Transverse colon (tissue), 4 donors: ENCODE results near the gene MAN1C1. TPM values are rescaled to one million over a fixed set of nuclear protein-coding genes. Genes with fewer than 3 reads are reported as not detected.
"Not testable (repeated sequence)": the region's sequence is repeated elsewhere in the genome, so short reads cannot be mapped to it uniquely, and the experiment has no call there.

Experiments used
- DNase-seq: peaks from one replicate; pipeline ENCODE4 v3.0.0-alpha.2; 2019
- H3K27ac ChIP-seq, 4 donors: fragments of 200-600 bp; sonication (generic); 2 replicates each; pipeline ENCODE4 v1.5.1; 2016 to 2018; ENCODE audit warnings: inconsistent platforms in 4 of 4
- H3K27me3 ChIP-seq: fragments of 200-600 bp; sonication (generic); 2 replicates; pipeline ENCODE4 v1.5.1; 2017; ENCODE audit warnings: inconsistent platforms
- H3K36me3 ChIP-seq, 4 donors: fragments of 200-600 bp; sonication (generic); 2 replicates each; pipeline ENCODE4 v1.5.1; 2017 to 2019; ENCODE audit warnings: inconsistent platforms in 4 of 4
- H3K4me1 ChIP-seq, 4 donors: fragments of 200-600 bp; sonication (generic); 2 replicates each; pipeline ENCODE4 v1.5.1; 2017 to 2020; ENCODE audit warnings: inconsistent platforms in 4 of 4
- H3K4me3 ChIP-seq, 4 donors: fragments of 200-600 bp; sonication (generic); 1 replicate in 1 of 4; 2 replicates in 3 of 4; pipeline versions ENCODE4 v1.5.1 to v1.6.1; 2017 to 2019; ENCODE audit warnings: inconsistent platforms in 4 of 4
- H3K9me3 ChIP-seq, 2 donors: fragments of 200-600 bp; sonication (generic); 2 replicates each; pipeline ENCODE4 v1.5.1; 2017 to 2019; ENCODE audit warnings: inconsistent platforms in 2 of 2
- CTCF ChIP-seq, 5 experiments: fragments of 200-600 bp in 3 of 5; fragments of 450-650 bp in 2 of 5; sonication (generic) in 3 of 5; IDR thresholded peaks; 1 replicate in 2 of 5; 2 replicates in 3 of 5; pipeline ENCODE4 v1.5.1; 2016 to 2017; ENCODE audit warnings: antibody characterized with exemption in 5 of 5, inconsistent platforms in 3 of 5, mild to moderate bottlenecking in 2 of 5, moderate library complexity in 1 of 5
- EP300 ChIP-seq: sonication (generic); formaldehyde crosslinking; IDR thresholded peaks from one replicate; pipeline ENCODE4 v1.6.1; 2017; ENCODE audit warnings: antibody characterized with exemption, low read depth
- POLR2A ChIP-seq: fragments of 450-650 bp; IDR thresholded peaks from one replicate; pipeline ENCODE4 v1.6.1; 2016; ENCODE audit warnings: antibody characterized with exemption, mild to moderate bottlenecking, moderate library complexity
- POLR2AphosphoS5 ChIP-seq, 3 donors: sonication (generic); formaldehyde crosslinking; IDR thresholded peaks; one replicate each; pipeline ENCODE4 v1.6.1; 2016; ENCODE audit warnings: antibody characterized with exemption in 3 of 3
- whole genome bisulfite sequencing, 2 donors: methylation state at CpG; one replicate each; pipeline ENCODE4 v1.1.5; 2018; ENCODE audit warnings: low coverage in 1 of 2; 5-methylcytosine and 5-hydroxymethylcytosine counted together
- in situ Hi-C, 4 donors: fragments of 200-750 bp; cut with MboI; loops; one replicate each; pipeline versions ENCODE4 v1.15.0 to v1.15.1; 2017; ENCODE audit warnings: low sequenced_read_pairs in 3 of 4, low pct_ligation_motif_present in 1 of 4, low pct_unique_long_range_greater_than_20kb in 1 of 4
- intact Hi-C: fragments of 100-400 bp; cut with DNase I; formaldehyde crosslinking; loops from one replicate; pipeline ENCODE4 v1.15.1; 2023; ENCODE audit warnings: low total_unique reads
- total RNA-seq, 4 donors: library from RNA; depleted of rRNA; stranded (reverse); fragments of >200 nt; gene quantifications; one replicate each; pipeline ENCODE4 v1.1.0, GENCODE V29; 2016

Gene MAN1C1
- total RNA-seq, 4 donors from 2014 or later = 2.4 to 6.8 (median 4.3) TPM

- intact Hi-C loops (no loop called here), in situ Hi-C loops (no loop called here)
- no peaks in the 10 kb centered on the region for H3K36me3 ChIP-seq
- H3K27me3 ChIP-seq = no peaks in the 10 kb centered on the region
- H3K27ac ChIP-seq = no peak overlapping the region
- H3K4me1 ChIP-seq = peaks cover 0 to 27% (median 7%) of the 10 kb centered on the region in 4 donors
- no peak overlapping the region for H3K4me3 ChIP-seq
- no peak for DNase-seq
- no peaks in the 10 kb centered on the region for H3K9me3 ChIP-seq
- 70 to 75% methylated on average over 2 of the region's 2 CpGs for WGBS, 2 donors
- no peak for TF ChIP-seq POLR2AphosphoS5 (IDR thresholded peaks at IDR 0.05)
- TF ChIP-seq POLR2A = no peak
- no peak for TF ChIP-seq EP300
- TF ChIP-seq CTCF (IDR thresholded peaks at IDR 0.05) = no peak
Observed at GRCh38 chr1:25662061-25662460, 45.5 kb downstream of the MAN1C1 start.

- H3K9me3 ChIP-seq, H3K27me3 ChIP-seq, H3K4me3 ChIP-seq, H3K36me3 ChIP-seq, DNase-seq, H3K27ac ChIP-seq, intact Hi-C loops, in situ Hi-C loops: not testable (repeated sequence)
- H3K4me1 ChIP-seq = peaks cover 4 to 33% (median 11%) of the 10 kb centered on the region in 4 donors
- 93 to 100% methylated on average over 2 of the region's 2 CpGs for WGBS, 2 donors
Observed at GRCh38 chr1:25662959-25663358, 46.4 kb downstream of the MAN1C1 start.

GRCh38 chr1:25664357-25665199 lies 48.0 kb downstream of the MAN1C1 start:
- intact Hi-C loops (no loop called here), in situ Hi-C loops (no loop called here)
- DNase-seq = no peak
- no peaks in the 10 kb centered on the region for H3K9me3 ChIP-seq
- H3K27me3 ChIP-seq = no peaks in the 10 kb centered on the region
- WGBS, 2 donors = 74 to 84% methylated on average over 4 to 14 of the region's 14 CpGs
- no peaks in the 10 kb centered on the region for H3K36me3 ChIP-seq
- peaks cover 5 to 25% (median 14%) of the 10 kb centered on the region in 4 donors for H3K4me1 ChIP-seq
- TF ChIP-seq POLR2AphosphoS5 (IDR thresholded peaks at IDR 0.05) = no peak
- no peak for TF ChIP-seq CTCF (IDR thresholded peaks at IDR 0.05)
- TF ChIP-seq POLR2A = no peak
- TF ChIP-seq EP300 = no peak
- no peak overlapping the region for H3K27ac ChIP-seq
- H3K4me3 ChIP-seq = no peak overlapping the region

- Histone ChIP-seq H3K36me3 (no peaks in the 10 kb centered on the region), H3K4me1 (peaks cover 5 to 18% (median 8%) of the 10 kb centered on the region in 4 donors)
- in situ Hi-C loops = no loop called here
Observed at GRCh38 chr1:25666460-25666859, 49.9 kb downstream of the MAN1C1 start.

More at GRCh38 chr1:25666460-25666859, 49.9 kb downstream of the MAN1C1 start:
- H3K27me3 ChIP-seq = no peaks in the 10 kb centered on the region
- TF ChIP-seq POLR2A (no peak), POLR2AphosphoS5 (IDR thresholded peaks at IDR 0.05) (no peak), EP300 (no peak), CTCF (IDR thresholded peaks at IDR 0.05) (no peak)
- H3K9me3 ChIP-seq = no peaks in the 10 kb centered on the region
- DNase-seq = no peak
- 71% methylated on average over 5 of the region's 5 CpGs; no CpG with 5 or more reads in 1 of the 2 donors for WGBS, 2 donors
- intact Hi-C loops = no loop called here
- no peak overlapping the region for H3K27ac ChIP-seq
- no peak overlapping the region for H3K4me3 ChIP-seq
